ENCODE data around the gene CLEC10A.
"Not testable (repeated sequence)": the region's sequence is repeated elsewhere in the genome, so short reads cannot be mapped to it uniquely, and the experiment has no call there.

Gene CLEC10A, protein sequence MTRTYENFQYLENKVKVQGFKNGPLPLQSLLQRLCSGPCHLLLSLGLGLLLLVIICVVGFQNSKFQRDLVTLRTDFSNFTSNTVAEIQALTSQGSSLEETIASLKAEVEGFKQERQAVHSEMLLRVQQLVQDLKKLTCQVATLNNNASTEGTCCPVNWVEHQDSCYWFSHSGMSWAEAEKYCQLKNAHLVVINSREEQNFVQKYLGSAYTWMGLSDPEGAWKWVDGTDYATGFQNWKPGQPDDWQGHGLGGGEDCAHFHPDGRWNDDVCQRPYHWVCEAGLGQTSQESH

DNA sequence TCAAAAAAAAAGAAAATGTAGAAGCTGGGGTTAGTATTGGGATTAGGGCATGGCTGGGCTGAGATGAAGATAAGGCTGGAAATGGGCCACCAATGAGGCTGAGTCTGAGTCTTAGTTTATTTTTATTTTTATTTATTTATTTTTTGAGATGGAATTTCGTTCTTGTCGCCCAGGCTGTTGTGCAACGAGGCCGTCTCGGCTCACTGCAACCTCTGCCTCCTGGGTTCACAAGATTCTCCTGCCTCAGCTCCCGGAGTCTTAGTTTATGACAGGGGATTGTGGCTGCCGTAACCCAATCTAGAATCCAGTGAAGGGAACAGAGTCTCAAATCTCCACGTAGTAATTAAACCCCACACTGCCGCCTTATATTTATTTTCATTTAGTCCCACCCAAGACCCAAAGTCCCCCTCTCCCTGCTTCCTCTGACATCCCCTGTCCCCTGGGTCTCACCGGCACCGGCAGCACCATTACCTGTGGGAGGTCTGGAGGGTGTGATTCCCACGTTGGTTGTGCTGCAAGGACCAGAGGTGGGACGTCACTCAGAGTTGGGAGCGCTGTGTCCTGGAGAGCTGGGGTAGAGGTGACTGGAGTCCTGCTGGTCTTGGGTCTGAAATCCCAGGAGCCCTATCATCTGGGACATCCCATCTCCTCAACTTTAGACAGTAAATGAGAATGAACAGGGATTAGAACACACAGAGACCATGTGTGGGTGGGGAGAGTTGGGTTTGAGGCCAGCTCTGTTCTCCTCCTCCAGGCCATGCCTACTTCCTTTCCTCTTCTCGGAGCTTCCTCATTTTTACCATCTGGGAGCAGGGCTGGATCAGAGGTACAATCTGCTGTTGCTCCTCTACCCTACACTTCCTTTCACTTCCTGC is at the start of gene CLEC10A:
Gene CLEC10A (minus strand): TSS at position 671 of the 875 bp plus-strand sequence. CDS start 1,439 bp downstream, outside the sequence.
- no peak for DNase-seq (ENCODE audit: low read depth)
- H3K4me3 ChIP-seq (ENCODE audit: low read depth, low read length): no peak within 1 kb of the TSS
- in situ Hi-C loops (cut with HindIII; ENCODE audit: low sequenced_read_pairs): no loop called here
- TF ChIP-seq, protein P1, sequence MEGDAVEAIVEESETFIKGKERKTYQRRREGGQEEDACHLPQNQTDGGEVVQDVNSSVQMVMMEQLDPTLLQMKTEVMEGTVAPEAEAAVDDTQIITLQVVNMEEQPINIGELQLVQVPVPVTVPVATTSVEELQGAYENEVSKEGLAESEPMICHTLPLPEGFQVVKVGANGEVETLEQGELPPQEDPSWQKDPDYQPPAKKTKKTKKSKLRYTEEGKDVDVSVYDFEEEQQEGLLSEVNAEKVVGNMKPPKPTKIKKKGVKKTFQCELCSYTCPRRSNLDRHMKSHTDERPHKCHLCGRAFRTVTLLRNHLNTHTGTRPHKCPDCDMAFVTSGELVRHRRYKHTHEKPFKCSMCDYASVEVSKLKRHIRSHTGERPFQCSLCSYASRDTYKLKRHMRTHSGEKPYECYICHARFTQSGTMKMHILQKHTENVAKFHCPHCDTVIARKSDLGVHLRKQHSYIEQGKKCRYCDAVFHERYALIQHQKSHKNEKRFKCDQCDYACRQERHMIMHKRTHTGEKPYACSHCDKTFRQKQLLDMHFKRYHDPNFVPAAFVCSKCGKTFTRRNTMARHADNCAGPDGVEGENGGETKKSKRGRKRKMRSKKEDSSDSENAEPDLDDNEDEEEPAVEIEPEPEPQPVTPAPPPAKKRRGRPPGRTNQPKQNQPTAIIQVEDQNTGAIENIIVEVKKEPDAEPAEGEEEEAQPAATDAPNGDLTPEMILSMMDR (IDR thresholded peaks at IDR 0.05; ENCODE audit: low read depth, low read length, missing control alignments): no peak

DNA sequence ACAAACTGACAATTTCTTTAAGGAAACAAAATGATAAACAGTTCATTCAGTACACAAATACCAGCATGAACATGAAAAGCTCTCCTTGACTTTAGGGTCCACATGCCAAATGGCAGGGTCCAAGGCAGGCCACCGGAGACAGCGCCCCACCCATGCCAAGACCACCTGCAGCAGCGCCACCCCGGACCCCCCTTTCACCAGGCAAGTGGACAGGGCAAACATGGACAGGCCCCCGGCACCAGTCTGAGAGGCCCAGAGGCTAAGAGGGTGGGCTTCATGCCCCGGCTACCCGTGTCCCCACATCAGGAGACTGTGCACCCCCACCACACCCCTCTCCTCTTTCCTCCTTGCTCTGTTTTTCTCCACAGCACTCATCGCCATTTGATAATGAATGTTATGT is 49.3 kb upstream of the CLEC10A start:
- TF ChIP-seq, protein P1 (IDR thresholded peaks at IDR 0.05; ENCODE audit: low read depth, low read length, missing control alignments): no peak
- in situ Hi-C loops (cut with HindIII; ENCODE audit: low sequenced_read_pairs): no loop called here
- no peak for DNase-seq (ENCODE audit: low read depth)
- H3K4me3 ChIP-seq (ENCODE audit: low read depth, low read length): no peak overlapping the region

DNA sequence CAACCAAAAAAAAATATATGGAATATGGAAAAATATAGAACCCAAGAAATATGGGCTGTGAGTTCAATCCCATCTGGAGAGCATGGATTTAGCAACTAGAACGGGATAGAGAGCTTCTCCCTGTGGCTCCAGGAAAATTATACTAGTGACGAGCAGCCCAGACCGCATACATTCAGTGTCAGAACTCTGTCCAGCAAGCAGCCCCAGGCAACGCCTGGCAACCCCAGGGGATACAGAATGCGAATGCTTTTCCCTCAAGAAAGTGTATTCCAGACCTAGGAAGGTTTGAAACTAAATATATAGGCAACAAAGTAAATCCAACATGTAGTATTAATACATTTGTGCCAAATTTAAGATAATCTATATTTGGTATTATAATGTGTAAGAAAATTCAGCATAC is 48.1 kb upstream of the CLEC10A start:
- TF ChIP-seq, protein P1 (IDR thresholded peaks at IDR 0.05; ENCODE audit: low read depth, low read length, missing control alignments): no peak
- in situ Hi-C loops (cut with HindIII; ENCODE audit: low sequenced_read_pairs): no loop called here
- no peak for DNase-seq (ENCODE audit: low read depth)
- H3K4me3 ChIP-seq (ENCODE audit: low read depth, low read length): no peak overlapping the region

DNA sequence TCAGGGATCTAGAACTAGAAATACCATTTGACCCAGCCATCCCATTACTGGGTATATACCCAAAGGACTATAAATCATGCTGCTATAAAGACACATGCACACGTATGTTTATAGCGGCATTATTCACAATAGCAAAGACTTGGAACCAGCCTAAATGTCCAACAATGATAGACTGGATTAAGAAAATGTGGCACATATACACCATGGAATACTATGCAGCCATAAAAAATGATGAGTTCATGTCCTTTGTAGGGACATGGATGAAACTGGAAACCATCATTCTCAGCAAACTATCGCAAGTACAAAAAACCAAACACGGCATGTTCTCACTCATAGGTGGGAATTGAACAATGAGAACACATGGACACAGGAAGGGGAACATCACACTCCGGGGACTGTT is 47.5 kb upstream of the CLEC10A start:
- H3K4me3 ChIP-seq (ENCODE audit: low read depth, low read length); in situ Hi-C loops (cut with HindIII; ENCODE audit: low sequenced_read_pairs); DNase-seq (ENCODE audit: low read depth): not testable (repeated sequence)

DNA sequence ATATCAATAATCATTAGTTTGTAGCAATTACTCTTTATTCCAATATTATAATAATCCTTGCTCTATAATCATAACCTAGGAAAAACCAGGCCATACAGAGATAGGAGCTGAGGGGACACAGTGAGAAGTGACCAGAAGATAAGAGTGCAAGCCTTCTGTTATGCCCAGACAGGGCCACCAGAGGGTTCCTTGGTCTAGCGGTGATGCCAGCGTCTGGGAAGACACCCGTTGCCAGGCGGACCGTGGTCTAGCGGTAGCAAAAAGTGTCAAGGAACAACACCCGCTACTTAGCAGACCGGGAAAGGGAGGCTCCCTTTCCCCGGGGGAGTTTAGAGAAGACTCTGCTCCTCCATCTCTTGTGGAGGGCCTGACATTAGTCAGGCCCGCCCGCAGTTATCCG is 46.3 kb upstream of the CLEC10A start:
- H3K4me3 ChIP-seq (ENCODE audit: low read depth, low read length); DNase-seq (ENCODE audit: low read depth); in situ Hi-C loops (cut with HindIII; ENCODE audit: low sequenced_read_pairs): not testable (repeated sequence)

DNA sequence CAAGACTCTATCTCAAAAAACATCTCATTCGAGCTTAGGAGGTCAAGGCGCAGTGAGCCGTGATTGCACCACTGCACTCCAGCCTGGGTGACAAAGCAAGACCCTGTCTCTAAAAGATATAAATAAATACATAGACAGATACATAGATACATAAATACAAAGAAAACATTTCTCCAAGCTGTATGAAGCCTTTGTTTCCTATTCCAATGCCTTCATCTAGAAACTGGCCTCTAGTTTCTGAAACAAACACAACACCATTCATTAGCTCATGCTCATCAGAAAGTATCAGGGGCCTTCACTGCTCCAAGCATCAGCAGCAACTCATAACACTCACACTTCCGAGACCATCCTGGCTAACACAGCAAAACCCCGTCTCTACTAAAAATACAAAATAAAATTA is 44.9 kb upstream of the CLEC10A start:
- in situ Hi-C loops (cut with HindIII; ENCODE audit: low sequenced_read_pairs): loop anchor here (5.0 kb wide), 1 partner anchor 53 kb away; no protein-coding TSS in a partner anchor
- H3K4me3 ChIP-seq (ENCODE audit: low read depth, low read length): no peak overlapping the region
- TF ChIP-seq, protein P1 (IDR thresholded peaks at IDR 0.05; ENCODE audit: low read depth, low read length, missing control alignments): no peak
- no peak for DNase-seq (ENCODE audit: low read depth)

DNA sequence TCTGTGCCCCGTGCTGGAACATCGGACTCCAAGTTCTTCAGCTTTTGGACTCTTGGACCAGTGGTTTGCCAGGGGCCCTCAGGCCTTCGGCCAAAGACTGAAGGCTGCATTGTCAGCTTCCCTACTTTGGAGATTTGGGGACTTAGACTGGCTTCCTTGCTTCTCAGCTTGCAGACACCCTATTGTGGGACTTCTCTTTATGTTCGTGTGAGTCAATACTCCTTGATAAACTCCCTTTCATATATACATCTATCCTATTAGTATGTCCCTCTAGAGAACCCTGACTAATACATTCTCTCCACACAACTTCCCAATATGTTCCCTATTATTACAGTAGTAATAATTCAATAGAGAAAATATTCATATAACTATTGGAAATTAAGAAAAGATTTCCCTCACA is 43.8 kb upstream of the CLEC10A start:
- in situ Hi-C loops (cut with HindIII; ENCODE audit: low sequenced_read_pairs): loop anchor here (5.0 kb wide), 1 partner anchor 52 kb away; no protein-coding TSS in a partner anchor
- TF ChIP-seq, protein P1 (IDR thresholded peaks at IDR 0.05; ENCODE audit: low read depth, low read length, missing control alignments): no peak
- no peak overlapping the region for H3K4me3 ChIP-seq (ENCODE audit: low read depth, low read length)
- no peak for DNase-seq (ENCODE audit: low read depth)

All from astrocyte of the cerebellum (primary cell).